ENCODE results near the gene ZNF254.
"Not testable (repeated sequence)": the region's sequence is repeated elsewhere in the genome, so short reads cannot be mapped to it uniquely, and the experiment has no call there.

ZNF254 gene

DNA sequence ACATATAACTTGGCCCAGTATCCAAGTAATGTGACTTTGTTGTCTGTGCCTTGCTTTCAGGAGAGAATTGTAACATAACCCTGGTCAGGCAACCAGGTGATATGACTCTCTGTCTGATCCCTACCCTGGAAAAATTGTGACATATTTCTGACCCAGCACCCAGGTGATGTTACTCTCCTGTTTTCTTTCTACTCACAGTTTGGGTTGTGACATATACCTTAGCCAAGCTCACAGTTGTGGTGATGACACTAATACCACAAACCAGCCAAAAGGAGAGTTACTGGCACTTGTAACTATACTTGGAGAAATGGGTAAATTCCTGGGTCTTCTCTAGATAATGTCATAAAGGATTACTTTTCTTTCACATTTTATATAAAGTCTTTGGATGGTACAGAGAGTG is 14.3 kb upstream of the ZNF254 start:
- DNase-seq (ENCODE audit: low spot score): no peak

DNA sequence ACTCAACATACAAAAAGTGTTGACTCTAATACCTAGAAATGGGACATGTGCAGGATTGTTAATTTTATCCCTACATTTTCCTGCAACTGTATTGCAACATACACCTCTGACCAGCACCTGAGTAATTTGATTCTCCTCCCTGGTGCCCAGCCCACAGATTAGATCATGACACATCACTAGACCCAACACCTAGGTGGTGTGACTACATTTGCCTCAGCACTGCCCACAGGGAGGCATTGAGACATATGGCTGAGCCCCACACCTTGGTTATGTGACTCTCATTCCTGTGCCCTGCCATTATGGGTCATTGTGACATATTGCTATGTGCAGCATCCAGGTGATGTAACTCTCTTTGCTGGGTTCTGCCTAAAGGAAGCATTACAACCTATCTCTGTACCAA is 13.2 kb upstream of the ZNF254 start:
- no peak for DNase-seq (ENCODE audit: low spot score)

DNA sequence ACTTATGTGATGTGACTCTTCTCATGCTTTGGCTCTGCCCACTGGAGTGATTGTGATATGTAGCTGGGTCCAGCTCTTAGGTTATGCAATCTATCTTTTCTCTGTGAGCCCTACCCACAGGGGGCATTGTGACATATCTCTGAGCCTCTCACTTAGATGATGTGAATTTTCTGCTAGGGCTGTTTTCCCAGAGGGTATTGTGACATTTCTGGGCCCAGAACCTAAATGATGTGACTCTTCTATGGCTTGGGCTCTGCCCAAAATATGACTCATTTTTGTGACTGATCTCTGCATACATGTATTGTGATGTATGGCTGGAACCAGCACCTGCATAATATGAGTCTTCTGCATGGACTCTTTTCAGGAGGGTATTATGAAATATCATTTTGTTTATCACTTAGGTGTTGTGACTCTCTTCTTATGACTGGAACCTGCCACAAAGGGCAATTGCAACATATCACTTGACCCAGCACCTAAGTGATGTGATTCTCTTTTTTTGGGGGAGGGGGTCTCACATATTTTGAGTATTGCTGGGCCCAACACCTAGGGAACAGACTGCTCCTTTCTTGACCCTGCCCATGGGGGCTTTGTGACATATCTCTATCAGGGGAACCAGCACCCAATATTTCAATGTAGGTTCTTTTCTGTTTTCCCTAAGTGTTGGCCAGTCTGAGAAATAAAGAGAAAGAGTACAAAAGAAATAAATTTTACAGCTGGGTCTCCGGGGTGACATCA is 12.1 kb upstream of the ZNF254 start:
- no peak for DNase-seq (ENCODE audit: low spot score)

DNA sequence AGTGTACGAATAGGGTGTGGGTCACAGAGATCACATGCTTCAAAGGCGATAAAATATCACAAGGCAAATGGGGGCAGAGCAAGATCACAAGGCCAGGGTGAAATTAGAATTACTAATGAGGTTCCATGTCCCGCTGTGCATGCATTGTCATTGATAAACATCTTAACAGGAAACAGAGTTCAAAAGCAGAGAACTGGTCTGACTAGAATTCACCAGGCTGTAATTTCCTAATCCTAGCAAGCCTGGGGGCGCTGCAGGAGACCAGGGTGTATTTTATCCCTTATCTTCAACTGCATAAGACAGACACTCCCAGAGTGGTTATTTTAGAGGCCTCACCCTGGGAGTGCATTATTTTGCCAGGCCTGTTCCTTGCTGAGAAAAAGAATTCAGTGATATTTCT is 11.5 kb upstream of the ZNF254 start:
- DNase-seq (ENCODE audit: low spot score): not testable (repeated sequence)

DNA sequence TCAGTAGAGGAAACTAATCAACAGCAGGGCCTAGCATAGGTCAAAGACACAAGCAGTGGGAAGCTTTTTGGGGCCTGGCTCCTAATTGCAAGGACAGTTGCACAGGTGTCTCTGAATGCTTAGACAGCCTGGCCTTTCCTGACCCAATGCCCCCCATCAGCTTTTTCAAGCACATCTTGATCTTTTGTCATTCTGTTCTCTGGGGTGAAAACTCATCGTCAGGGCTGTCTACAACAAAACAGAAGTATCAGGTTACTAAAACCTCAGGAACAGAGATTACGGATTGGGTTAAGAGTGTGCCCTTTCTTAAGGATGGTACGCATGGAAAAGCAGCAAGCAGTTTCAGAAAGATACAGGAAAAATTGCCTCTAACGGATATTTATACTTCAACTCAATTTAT is 8.3 kb upstream of the ZNF254 start:
- DNase-seq (ENCODE audit: low spot score): no peak

DNA sequence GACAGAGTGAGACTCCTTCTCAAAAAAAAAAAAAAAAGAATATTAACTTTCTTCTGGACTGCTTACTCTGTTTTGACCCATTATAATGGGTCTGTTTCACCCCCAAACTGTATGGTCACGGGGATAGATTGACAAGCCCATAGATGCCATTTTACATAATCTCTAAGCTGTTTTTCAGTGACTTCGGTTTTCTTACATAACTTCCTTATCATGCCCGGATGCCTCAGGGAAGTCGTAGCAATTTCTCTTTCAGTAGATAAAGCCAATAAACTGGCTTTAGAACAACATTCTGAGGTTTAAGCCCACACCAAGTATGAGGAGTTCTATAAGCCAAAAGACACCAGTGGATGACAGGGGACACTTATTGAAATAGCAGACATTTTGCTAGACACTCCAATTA is 5.9 kb upstream of the ZNF254 start:
- DNase-seq (ENCODE audit: low spot score): no peak

DNA sequence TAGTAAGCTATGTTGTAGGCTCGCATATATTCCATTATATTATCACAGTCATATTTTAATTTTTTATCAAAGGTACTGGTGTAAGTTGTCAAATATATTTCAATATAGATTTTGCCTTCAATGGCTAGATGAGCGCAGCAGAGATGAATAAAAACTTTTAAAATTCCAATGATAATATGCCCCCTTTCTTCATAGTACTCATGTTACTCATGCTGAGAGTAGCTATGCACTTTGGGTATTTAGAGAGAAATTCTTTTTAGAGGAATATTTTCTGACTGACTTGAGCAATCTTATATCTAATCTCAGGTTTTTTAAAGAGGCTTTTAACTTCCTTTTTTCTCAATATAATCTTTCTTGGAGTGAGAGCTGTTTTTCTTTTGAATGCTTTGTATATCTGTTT is 11.4 kb downstream of the ZNF254 start:
- no peak for DNase-seq (ENCODE audit: low spot score)

DNA sequence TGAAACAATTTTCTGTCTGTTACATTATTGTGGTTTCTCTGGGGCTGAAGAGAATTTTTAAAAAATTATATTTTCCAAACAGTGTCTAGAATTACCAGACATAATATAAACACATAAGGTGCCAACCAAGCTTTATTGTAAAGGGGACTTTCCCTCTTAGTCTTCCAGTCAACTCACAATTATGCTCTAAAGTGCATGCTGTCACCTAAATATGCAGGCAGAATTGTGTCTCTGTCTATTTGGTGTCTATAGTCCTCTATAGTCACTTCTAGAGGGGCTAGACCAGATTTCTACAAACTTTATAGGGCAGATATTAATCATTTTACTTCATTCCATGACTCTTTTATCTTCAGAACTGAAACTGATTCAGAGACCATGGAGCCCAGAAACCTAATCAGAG is 12.8 kb downstream of the ZNF254 start:
- no peak for DNase-seq (ENCODE audit: low spot score)

DNA sequence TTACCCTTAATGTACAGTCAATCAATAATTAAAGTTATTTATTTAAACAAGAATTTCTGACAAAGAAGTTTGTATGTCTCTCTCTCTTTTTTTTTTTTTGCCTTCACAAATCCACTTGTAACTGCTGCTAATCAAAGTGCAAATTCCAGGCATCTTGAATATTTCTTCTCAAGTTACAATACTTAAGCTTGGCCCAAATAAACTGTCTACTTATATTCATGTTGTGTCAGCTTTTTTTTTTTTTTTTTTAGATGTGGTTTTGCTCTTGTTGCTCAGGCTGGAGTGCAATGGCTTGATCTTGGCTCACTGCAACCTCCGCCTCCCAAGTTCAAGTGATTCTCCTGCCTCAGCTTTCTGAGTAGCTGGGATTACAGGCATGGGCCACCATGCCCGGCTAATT is 13.6 kb downstream of the ZNF254 start:
- not testable (repeated sequence) for DNase-seq (ENCODE audit: low spot score)

DNA sequence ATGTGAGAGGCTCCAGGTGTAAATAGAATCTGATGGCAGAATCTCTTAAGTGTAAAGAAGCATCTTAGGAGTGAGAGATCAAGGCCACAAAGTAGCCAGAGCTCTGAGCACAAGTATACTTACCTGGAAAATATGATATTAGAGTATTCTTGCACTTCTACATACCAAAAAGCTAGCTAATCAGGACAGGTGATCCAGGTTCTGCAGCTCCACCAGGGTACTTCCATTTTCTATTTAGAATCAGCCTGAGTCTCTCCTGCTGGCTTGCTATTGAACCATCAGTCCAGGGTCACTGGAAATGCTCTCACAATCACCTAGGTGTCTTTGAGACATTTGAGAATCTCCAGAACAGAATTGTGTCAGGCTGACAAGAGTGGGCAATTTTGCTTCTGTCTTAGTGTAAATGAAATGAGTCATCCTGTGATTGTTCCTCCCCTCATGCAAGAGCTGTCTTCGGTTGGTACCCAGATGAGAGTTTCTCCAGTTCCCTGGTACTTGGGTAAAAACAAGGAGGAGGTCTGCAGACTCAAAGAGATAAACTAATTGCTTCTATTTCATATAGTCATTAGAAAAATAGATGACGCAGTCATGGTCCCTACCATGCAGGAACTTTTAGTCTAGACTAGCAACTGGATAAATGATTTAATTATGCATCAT is 14.6 kb downstream of the ZNF254 start:
- no peak for DNase-seq (ENCODE audit: low spot score)

DNA sequence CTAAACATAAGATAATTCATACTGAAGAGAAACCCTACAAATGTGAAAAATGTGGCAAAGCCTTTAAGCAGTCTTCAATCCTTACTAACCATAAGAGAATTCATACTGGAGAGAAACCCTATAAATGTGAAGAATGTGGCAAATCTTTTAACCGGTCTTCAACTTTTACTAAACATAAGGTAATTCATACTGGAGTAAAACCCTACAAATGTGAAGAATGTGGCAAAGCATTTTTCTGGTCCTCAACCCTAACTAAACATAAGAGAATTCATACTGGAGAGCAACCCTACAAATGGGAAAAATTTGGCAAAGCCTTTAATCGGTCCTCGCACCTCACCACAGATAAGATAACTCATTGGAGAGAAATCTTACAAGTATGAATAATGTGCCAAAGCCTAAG is 40.6 kb downstream of the ZNF254 start:
- DNase-seq (ENCODE audit: low spot score): no peak

DNA sequence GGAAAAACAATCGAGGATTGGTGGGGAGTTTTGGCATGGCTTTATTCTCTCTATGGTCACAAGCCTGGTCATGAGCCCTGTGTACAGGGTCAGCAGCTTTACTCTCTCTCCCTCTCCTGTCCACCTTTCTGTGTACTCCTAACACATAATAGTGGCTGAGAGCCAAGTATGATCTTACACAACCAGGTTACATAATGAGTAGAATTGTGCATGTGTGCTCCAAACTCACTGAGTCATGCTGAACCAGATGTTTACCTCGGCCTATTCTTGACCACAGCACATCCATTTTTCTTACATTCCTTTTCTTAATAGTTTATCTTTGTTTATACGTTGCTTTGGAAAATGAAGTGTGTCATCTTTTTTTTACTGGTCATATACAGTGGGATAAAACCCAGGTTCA is 53.1 kb downstream of the ZNF254 start:
- no peak for DNase-seq (ENCODE audit: low spot score)

DNA sequence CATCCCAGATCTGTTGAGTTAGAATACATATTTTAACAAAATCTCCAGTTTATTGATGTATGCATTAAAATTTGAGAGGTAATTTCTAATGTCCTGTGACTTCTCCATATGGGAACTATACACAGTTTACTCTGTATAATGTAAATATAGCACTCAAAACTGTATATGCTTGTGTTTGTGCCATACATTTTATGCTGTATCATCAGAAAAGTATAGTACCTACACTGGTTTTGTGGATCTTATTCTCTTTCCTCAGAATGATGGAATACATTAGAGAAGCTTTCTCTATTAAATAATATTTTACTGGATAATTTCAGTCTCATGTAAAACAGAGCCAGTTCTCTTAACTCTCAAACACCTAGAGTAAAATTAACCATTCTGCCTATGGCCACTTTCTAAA is 53.6 kb downstream of the ZNF254 start:
- DNase-seq (ENCODE audit: low spot score): no peak

DNA sequence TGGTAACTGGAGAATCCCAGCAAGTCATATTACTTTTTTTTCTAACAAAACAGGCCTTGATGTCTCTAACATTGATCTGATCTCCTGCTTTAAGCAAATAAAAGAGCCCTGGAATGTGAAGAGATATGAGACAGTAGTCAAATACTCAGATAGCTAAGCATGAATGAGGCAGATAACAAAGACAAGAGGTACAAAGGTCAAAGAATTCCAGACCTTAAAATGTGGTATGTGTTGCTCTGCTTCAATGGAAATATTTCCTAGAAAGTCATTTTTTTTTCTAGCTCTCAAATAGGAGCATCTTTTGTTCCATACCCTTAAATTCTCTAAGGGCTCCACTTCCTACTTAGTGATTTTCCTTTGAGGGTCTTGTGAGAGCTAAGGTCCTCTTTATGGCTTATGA is 54.6 kb downstream of the ZNF254 start:
- no peak for DNase-seq (ENCODE audit: low spot score)

DNA sequence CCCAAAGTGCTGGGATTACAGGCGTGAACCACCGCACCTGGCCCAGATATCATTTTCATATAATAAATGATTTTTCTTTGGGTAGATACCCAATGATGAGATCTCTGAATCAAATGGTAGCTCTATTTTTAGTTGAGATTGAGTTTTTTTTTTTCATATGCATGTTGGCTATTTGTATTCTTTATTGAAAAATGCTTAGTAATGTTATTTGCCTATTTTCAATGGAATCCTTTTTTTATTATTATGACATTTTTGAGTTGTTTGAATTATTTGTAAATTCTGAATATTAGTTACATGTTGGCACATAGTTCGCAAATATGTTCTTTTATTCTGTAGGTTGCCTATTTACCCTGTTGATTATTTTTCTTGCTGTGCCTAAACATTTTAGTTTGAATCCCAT is 55.8 kb downstream of the ZNF254 start:
- no peak for DNase-seq (ENCODE audit: low spot score)

DNA sequence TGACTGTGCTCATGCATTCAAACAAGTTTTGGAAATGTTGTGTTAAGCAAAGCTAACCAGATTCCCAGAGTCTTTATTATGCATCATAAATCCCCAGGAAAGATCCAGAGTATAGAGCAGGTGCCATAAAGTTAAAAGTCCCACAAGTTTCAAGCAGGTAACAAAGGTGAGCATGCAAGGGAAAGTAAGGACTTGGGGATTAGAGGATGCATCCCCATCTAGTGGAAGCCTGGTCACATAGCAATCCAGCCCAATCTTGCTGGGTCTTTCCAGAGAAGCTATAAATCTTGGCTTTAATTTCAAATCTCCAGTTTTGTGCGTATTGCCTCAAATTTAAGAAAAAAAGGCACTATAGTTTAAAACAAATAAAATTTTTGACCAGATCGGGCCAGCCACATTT is 72.7 kb downstream of the ZNF254 start:
- no peak for DNase-seq (ENCODE audit: low spot score)

DNA sequence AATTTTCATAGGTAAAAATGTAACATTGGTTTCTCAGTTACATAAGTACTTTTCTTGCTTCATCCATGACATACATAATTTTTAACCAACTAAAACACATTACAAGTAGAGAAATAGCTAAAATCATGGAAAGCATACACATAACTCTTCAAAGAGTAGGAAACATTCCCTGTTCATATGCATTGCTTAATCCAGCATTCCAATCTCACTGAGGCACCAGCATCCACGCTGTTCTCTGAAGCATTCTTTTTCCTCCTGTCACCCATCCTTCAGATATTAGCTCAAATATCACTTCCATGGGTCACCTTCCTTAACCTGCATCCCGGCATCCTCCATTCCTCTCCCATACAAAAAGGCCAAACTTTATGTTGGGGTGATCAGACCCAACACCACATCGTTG is 79.1 kb downstream of the ZNF254 start:
- no peak for DNase-seq (ENCODE audit: low spot score)

DNA sequence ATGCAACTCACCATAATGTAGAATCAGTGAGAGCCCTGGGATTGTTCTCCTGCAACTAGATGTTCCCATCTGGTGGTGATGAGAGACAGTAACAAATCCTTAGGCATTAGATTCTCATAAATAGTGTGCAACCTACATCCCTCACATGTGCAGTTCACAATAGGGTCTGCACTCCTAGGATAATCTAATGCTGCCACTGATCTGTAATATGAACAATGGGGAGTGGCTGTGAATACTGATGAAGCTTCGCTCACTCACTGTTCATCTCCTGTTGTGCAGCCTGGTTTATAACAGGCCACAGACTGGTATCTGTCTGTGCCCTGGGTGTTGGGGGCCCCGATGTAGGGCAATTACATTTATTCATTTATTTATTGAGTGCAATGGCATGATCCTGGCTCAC is 86.9 kb downstream of the ZNF254 start:
- no peak for DNase-seq (ENCODE audit: low spot score)

DNA sequence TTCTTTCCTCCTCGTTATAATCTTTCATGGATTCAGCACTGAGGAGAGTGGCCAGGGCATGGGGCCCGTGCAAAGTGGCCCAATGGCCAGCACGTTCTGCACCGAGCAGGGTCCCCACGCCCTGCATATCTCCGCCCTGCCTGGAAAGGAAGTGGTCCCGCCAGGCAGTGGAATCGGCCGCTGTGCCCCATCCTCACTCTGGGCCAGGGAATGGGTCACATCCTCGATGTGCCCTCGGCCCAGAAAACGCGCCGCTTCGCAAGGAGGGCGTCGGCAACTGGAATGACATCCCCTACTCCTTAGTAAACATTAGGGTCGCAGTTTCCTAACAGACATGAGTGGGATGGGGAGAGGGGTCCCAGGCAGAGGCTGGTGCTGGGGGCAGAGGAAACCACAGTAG is 90.7 kb downstream of the ZNF254 start:
- DNase-seq (ENCODE audit: low spot score): no peak

DNA sequence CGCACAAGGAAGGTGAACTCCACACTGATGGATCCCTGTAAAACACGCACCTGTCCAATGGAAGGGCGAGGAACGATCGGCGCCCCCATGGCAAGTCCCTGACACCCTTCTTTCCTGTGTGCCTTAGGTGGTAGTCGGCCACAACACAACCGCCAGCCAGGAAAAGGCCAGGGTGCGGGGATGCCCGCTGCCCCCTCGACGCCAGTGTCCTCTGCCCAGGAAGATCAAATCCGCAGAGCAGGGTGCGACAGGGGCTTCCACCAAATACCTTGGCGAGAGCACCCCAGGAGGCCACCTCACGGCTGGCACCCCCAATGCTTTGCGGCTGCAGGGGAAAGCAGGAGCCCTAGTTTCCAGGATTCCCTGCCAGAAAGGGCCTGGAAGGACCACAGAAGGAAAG is 91.2 kb downstream of the ZNF254 start:
- DNase-seq (ENCODE audit: low spot score): no peak

Measured in hematopoietic multipotent progenitor cell treated with erythropoietin and hydrocortisone succinate and interleukin-3 and kit ligand, for 17 days (in vitro differentiated cells).